Stimulated activated CD4-positive, alpha-beta T cell treated with anti-CD3 and anti-CD28 coated beads, Interleukin-1b, Interleukin-23, amount 100 ng/mL, for 4 hours (primary cell): ENCODE data around the gene TNFRSF13B.
"Not testable (repeated sequence)": the region's sequence is repeated elsewhere in the genome, so short reads cannot be mapped to it uniquely, and the experiment has no call there.

Experiments
- DNase-seq, 2 donors: peaks; one replicate each; pipeline ENCODE4 v3.0.0-alpha.2; 2020; ENCODE audit warnings: low read depth in 2 of 2

TNFRSF13B gene

DNA sequence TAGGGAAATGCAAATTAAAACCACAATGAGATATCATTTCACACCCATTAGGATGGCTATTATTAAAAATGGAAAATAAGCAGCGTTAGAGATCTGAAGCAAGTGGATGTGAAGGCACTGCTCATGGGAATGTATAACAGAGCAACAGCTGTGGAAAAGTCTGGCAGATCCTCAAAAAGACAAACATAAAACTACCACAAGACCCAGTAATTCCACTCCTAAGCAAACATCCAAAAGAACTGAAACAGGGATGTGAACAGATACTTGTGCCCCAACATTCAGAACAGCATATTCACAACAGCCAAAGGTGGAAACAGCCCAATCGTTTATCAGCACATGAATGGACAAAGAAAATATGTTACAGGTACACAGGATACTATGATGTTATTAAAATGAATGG, 10.9 kb downstream of the TNFRSF13B start:
- not testable (repeated sequence) for DNase-seq

DNA sequence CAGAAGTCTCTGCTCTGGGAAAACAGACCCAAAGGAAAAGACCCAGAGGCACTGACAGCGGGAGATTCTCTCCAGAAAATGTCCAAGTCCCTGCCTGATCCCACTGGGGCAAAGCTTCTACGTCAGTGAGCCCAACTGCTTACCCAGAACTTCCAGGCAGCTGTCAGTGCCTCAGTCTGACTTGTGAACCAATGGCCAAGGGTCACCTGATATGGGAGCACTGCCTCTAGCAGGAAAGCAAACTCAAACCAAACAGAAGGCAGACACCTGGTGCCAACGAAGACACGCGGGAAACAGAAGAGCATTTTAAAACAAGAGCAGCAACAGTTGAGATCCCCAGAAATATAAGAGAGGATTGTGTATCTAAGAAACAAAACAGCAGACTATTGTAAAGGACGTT, 16.9 kb downstream of the TNFRSF13B start:
- not testable (repeated sequence) for DNase-seq

DNA sequence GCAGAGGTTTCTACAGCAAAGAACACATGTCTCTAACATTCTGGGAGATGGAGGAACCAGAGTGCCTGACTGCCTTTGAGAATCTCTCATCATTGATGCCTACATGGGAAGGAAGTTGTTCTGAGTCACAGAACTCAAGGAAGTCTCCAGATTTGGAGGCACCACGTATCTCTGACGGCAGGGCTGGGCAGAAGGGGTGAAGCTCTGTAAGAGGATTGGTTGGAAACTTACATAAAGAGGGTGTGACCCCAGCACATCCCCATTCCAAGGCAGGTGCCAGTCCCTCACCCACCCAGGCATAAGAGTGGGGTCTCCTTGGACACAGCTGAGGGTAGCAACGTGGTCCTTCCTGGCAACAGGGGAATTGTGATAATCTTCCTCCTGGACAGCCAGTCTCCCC, 17.4 kb downstream of the TNFRSF13B start:
- no peak for DNase-seq

DNA sequence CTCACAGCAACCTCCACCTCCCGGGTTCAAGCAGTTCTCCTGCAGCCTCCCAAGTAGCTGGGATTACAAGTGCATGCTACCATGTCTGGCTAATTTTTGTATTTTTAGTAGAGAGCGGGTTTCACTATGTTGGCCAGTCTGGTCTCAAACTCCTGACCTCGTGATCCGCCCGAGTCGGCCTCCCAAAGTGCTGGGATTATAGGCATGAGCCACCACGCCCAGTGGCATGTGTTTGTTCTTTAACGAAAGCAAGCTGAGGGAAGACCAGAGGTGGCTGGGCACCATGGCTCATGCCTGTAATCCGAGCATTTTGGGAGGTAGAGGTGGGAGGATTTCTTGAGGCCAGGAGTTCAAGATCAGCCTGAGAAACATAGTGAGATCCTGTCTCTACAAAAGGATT, 18.1 kb downstream of the TNFRSF13B start:
- no peak for DNase-seq

DNA sequence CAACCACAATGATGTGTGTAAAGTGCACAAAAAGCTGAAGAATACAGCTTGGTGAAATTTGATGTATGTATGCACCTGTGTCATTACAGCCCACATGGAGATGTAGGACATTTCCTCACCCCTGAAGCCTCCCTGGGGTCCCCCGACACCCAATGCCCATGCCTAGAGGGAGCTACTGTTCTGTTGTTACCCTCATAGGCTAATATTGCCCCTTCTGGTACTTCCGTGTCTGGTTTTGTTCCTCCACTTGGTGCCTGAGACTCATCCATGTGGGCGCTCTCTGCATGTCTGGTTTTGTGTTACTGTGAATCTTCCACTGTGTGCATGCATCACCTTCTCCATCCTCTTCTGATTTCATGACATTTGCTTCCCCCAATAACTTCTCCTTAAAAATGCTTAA, 18.6 kb downstream of the TNFRSF13B start:
- DNase-seq = no peak

DNA sequence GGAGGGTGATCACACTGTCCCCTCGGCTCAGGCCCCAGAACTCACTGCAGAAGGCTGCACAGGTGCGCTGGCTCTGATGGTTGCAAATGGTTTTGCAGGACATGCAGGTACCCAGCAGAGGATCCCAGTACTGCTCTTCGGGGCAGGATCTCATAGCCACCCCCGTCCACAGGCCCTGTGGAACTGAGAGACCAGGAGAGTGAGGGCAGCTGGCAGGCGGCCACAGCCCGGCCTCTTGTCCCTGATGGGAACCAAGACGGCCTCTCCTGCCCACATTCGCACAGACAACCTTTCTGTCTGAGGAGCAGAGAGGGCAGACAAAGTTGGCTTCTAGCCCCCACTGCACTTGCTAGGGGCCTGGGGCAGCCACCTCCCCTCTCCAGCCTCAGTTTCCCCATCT, 19.5 kb downstream of the TNFRSF13B start:
- no peak for DNase-seq

DNA sequence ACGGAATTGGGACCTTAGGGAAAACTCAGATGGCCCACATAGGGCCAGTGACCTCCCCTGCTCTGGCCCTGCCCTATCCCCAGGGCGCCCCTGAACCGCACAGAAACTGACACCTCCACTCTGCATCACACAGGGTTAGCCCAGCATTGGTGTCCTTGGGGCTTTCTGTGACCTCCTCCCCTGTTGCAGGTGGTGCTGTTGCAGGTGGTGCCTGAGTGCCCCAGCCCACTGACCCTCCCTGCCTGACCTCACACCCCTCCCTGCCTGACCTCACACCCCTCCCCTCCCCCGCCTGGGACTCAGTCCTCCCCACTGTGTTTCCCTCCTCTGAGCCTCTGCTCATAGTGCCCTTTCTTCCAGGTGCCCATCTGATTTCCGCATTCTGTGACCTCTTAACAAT, 21.4 kb downstream of the TNFRSF13B start:
- no peak for DNase-seq

DNA sequence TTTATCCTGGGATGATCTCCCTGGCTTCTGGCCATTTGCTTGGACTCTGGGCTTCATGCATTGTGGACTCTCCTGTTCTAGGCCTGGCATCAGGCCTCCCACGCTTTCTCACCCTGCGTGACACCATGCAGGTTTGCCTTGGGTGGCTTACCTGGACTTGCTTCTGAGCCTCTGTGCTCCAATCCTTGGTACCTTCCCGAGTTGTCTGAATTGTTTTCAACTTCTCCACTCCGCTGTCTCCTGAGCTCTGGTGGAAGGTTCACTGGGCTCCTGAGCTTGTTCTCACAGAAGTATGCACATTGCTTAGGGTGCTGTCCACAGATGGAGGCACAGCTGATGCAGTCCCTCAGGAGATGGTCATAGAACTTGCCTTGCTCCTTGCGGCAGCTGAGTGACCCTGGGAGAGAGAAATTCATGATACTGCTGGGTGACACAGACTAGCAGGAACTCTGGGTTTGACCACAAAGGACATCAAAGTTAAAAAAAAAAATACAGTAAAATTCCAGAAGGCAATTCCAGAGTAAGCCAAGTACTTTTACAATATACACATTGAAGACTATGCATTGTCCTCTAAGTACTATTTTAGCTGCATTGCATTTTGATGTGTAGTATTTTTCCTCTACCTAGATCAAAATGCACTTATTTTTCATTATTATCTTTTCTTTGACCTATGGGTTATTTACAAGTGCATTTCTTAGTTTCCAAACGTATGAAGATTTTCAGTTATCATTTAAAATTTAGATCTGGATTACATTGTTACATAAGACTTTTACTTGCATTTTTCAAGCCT, 23.1 kb downstream of the TNFRSF13B start:
- no peak for DNase-seq

DNA sequence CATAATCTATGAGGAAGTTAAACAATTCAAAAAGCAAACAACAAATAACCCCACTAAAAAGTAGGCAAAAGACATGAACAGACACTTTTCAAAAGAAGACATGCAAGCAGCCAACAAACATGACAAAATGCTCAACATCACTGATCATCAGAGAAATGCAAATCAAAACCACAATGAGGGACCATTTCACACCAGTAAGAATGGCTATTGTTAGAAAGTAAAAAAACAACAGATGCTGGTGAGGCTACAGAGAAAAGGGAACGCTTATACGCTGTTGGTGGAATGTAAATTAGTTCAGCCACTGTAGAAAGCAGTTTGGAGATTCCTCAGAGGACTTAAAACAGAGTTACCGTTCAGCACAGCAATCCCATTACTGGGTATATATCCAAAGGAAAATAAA, 24.4 kb downstream of the TNFRSF13B start:
- no peak for DNase-seq

DNA sequence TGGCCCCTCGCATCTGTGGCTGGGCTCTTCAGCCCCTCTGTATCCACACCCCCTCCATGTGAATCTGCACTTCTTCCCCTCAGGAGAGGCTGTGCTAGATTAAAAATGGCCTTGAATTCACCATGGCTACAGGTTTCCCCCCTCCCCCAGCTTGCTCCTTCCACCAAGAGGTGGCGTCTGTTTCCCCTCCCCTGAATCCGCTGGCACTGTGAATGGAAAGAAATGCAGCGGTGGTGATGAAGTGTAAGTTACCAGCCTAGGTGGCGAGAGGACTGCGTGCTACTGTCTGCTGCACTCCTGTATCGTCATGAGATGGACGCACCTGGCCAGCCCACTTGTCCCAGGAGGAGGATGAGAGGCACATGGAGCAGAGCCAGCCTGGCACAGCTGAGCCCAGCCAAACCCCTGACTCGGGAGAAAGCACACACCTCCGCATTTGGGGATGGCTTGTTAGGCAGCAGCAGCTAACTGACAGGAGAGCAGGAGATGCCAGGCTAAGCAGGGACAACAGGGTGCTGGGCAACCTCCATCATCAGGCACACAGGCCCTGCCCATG, 26.2 kb downstream of the TNFRSF13B start:
- no peak for DNase-seq

DNA sequence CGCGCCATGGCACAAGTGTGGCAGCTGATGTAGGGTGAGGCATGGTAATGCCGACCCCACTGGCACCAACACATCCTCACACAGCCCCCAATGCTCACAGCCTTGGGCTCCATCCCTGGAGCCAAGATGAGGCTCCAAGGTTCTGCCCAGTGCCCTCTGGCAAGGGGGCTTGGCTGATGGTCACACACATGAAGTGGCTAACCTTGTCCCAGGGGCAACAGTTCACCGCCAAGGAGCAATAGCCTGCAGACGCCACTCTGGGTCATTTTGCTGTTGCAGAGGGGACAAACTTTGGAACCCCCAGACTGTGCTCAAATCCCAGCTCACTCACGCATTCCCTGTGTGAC, 26.8 kb downstream of the TNFRSF13B start:
- DNase-seq = no peak

DNA sequence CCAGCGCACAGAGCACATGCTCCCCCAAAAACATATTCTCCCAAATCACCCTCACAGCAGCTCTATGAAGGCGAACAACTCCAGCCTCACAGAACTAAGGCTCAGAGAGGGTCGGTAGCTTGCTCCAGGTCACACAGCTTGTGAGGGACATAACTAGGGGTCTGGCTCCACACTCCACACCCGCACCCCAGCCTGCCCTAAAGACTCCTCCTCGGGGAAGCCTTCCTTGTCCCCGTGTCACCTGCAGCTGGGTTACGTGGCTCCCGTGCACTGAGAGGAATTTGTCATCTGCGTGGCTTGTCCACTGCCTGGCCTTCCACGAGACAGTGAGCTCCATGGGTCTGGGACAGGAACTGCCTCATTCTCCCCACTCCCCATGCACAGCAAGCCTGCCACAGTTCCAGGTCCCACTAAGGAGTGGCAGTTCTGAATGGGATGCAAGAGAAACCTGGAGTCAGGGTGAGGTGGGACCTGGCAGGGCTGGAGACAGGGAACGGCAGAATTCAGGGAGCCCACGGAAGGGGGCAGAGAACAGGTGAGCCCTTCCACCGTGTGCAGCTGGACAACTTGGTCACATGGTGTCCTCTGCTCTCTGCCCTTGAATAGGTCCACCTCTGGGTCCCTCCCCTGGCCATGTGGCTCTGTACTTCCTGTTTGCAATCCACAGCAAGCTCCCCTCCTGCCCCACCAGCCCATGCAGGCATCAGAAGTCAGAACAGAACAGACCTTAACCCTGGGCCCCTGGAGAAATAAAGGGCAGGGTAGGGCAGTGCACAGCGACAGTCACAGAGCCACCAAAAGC, 27.4 kb downstream of the TNFRSF13B start:
- no peak for DNase-seq

DNA sequence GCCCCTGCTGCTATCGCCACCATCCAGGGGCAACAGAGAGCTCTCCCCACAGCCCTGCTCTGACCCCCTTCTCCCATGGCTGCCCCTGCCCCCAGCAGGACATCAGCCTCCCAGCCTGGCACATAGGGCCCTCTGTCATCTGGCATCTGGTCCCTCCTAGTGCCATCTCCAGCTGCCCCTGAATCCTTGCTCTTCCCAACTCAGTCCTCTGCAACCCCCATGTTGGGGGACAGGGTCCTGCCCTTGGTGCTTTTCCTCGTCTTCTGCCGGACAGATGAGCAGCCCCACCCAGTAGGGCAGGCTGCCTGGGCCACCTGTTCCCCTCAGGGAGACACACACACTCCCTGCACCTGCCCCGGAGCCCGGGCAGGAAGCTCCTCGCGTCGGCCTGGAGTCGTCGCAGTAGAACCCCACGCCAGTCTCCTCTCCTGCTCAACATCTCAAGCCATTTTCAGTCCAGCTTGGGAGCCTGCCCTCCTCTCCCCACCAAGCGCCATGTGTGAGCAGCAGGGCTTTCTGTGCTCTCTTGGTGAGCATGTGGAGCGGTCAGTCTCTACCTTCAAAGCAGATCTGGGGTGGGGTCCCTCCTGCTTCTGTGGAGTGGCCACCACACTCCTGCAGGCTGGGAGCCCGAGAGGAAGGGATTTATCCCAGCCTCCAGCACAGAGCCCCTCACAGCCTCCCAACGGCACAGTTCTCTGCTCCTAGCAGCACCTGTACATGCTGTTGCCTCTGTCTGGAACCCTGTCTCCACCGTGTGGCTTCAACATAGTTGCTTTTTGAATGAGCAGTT, 28.2 kb downstream of the TNFRSF13B start:
- no peak for DNase-seq

DNA sequence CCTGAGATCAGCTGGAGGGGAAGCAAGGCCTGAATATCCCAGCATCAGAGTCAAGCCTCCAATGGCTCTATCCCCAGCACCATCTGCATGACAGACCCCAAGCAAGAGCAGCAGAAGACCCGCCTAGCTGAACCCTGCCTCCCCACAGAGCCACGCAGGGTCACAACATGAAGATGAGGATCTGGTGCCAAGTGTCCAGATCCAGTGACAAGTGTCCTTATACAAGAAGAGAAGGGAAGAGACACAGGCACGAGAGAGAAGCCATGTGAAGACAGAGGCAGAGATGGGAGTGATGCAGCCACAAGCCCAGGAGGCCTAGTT, 28.9 kb downstream of the TNFRSF13B start:
- no peak for DNase-seq

DNA sequence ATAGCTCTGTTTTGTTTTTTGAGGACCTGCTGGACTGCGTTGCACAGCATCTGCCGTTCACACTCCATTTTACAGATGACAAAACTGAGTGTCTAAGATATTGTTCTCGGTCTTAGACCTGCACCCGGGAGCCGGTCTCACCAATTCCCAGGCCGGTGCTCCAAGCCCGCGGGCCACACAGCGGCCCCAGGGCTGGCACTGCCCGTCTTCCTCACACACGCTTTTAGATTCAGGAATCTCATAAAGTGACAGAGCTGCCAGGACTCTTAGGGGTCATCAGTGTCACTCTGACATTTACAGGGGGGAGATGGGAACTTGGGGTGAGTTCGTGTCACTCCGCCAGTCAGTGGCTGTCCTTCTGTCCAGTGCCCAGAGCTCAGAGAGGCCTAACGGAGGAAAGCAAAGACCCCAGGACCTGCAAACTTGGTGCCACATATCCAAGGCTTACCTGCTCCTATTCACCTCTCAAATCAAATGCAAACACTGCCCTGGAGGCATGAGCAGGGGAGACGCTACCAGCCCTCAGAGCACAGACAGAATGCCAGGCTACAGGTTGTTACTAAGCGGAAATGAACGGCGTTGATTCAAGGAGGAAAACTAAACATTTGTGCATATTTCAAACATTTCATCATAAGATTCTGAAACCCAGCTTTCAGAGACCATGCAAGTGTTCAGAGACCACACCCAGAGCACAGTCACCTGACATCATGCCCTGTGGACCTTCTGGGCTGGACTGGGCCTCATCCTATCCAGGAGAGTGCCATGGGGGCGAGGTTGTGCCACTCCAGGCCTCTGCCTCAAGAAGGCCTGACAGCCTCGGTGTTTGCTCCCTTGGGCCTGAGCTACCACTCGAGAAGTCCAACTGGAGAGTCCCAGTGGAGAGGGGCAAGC, 29.5 kb downstream of the TNFRSF13B start:
- no peak for DNase-seq

DNA sequence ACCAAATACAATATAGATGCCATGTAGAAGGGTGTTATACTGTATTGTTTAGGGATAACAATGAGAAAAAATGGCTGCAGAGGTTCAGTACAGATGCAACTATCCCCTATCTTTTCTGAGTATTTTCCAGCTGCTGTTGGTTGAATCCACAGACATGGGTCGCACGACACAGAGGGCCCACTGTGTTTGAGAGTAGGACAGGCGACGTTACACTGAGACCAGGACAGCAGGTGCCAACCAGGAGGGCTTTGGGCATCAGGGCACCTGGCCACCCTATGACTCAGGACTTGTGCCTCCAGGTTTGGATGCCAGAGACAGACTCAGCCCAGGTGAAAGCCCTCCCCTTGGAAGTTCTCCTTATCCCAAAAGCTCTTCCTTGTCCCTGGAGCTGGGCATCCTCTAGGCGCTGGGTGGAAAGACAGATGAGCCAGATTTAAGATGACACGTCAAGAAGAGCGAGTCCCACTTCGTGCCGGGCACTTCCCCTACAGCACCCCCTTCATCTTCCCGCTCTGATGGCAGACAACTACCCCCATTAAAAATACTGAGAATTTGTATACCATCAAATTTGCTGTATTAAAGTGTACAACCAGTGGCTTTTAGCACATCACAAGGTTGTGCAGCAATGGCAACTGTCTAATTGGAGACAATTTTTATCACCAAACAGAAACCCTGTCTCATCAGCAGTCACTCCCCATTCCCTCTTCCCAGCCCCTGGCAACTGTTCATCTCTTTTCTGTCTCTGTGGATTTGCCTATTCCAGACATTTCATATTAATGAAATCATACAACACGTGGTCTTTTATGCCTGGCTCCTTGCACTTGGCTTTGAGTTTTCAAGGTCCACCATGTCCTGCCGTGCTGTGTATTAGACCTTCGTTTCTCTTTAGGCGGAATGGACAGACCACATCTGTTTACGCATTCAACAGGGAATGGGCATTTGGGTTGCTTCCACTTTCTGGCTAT, 30.6 kb downstream of the TNFRSF13B start:
- no peak for DNase-seq

DNA sequence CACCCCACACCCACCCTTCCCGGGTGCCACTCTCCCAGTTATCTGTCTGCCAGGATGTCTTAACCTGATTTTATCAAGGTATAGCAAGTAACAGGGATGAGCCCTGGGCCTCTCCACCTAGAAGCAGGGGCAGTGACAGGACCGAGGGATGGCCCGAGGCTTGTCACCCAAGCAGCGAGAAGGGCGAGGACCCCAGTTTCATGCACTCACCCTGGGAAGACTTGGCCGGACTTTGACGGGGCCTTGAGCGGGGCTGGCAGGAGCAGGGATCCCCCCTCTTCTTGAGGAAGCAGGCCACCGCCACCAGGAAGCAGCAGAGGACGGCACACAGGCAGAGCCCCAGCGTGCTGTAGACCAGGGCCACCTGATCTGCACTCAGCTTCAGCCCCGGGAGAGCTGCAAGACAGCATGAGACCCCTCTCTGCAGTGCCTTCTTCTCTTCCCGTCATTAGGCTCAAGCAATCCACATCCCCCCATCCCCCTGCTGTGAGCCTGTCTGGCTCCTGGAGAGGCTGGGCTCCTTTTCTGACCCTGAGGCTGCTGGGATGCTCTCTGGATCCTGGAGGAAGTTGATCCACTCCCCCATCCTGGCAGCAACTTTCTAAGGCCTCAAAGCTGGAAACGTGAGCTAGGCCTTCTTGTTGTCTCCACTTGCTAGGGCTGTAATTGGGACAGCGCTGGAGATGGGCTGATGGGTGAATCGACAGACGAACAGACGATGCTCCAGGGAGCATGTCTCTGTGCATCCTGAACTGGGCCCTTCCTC, 31.6 kb downstream of the TNFRSF13B start:
- DNase-seq = no peak

DNA sequence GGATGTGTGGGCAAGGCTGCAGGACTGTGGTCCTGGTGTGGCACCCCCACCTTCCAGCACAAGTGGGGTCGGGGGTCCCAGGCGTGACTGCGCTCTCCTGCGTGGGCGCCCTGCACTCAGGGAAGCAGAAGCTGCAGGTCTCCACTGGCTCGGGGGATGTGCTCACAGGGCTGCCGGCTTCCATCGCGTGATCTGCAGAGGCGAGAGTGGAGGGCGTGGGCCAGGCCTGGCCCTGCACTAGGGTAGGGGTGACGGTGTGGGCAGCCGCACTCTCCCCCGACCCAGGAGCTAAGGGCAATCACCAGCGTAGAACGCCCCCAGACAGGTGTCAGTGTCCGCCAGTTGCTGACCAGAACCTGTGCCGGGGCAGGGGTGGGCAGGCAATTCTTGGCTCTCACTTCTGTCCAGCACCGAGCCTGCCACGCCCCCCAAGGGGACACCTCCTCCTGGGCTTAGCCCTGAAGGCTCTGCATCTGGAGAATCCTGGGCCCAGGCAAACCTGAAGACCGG, 32.3 kb downstream of the TNFRSF13B start:
- no peak for DNase-seq

DNA sequence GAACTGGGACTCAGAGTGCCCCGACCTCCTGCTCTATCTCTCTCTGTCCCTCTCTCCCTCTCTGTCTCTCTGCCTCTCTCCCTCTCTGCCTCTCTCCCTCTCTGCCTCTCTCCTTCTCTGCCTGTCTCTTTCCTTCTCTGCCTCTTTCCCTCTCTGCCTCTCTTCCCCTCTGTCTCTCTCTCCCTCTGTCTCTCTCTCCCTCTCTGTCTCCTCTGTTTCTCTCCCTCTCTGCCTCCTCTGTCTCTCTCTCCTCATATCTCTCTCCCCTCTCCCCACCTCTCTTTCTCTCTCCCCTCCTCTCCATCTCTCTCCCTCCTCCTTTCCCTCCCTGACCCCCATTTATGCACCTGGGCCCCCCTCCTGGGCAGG, 32.7 kb downstream of the TNFRSF13B start:
- no peak for DNase-seq
